Endodermal cell (in vitro differentiated cells): ENCODE measurements around the gene TBC1D8. TPM values are rescaled to one million over a fixed set of nuclear protein-coding genes. Genes with fewer than 3 reads are reported as not detected.

Experiments
- DNase-seq: peaks from one replicate; pipeline ENCODE4 v3.0.0-alpha.2; 2017
- H3K27ac ChIP-seq: 2 replicates; pipeline ENCODE4 v1.5.1; 2013; ENCODE audit warnings: mild to moderate bottlenecking, low read depth, low read length, moderate library complexity
- H3K27me3 ChIP-seq: 2 replicates; pipeline ENCODE4 v1.6.1; 2013; ENCODE audit warnings: mild to moderate bottlenecking, low read length, moderate library complexity; ENCODE audit not compliant: insufficient read depth, control insufficient read depth, poor library complexity, severe bottlenecking
- H3K36me3 ChIP-seq: 2 replicates; pipeline ENCODE4 v1.7.0; 2013; ENCODE audit warnings: mild to moderate bottlenecking, low read length, moderate library complexity; ENCODE audit not compliant: control insufficient read depth, insufficient read depth
- H3K4me1 ChIP-seq: one replicate; pipeline ENCODE4 v1.7.0; 2013; ENCODE audit warnings: low read length; ENCODE audit not compliant: control insufficient read depth, insufficient read depth
- H3K4me3 ChIP-seq: 2 replicates; pipeline ENCODE4 v1.5.1; 2013; ENCODE audit warnings: mild to moderate bottlenecking, low read length, moderate library complexity
- H3K9ac ChIP-seq: 2 replicates; pipeline ENCODE4 v1.6.1; 2013; ENCODE audit warnings: mild to moderate bottlenecking, low read length, moderate library complexity; ENCODE audit not compliant: poor library complexity, severe bottlenecking; ENCODE audit errors: extremely low read depth
- H3K9me3 ChIP-seq: 2 replicates; pipeline ENCODE4 v1.6.1; 2013; ENCODE audit warnings: mild to moderate bottlenecking, low read length, moderate library complexity; ENCODE audit not compliant: control insufficient read depth
- H3K27ac Mint-ChIP-seq: 2 replicates; pipeline ENCODE4 v1.8.0; 2020; ENCODE audit warnings: mixed read lengths
- H3K27me3 Mint-ChIP-seq: 2 replicates; pipeline ENCODE4 v1.8.0; 2021; ENCODE audit warnings: mild to moderate bottlenecking, mixed read lengths; ENCODE audit not compliant: insufficient read depth
- H3K36me3 Mint-ChIP-seq: 2 replicates; pipeline ENCODE4 v1.8.0; 2020; ENCODE audit warnings: low read depth, mixed read lengths
- H3K4me1 Mint-ChIP-seq: 2 replicates; pipeline ENCODE4 v1.8.0; 2020; ENCODE audit warnings: mixed read lengths
- H3K4me3 Mint-ChIP-seq: 2 replicates; pipeline ENCODE4 v1.8.0; 2020; ENCODE audit warnings: mild to moderate bottlenecking, moderate library complexity, mixed read lengths
- H3K9me3 Mint-ChIP-seq: 2 replicates; pipeline ENCODE4 v1.8.0; 2020; ENCODE audit warnings: mild to moderate bottlenecking, mixed read lengths
- CTCF ChIP-seq: fragments of 200-600 bp; sonication (generic); conservative IDR thresholded peaks from 2 replicates; pipeline ENCODE4 v1.5.0; 2021; ENCODE audit warnings: antibody characterized with exemption, mild to moderate bottlenecking
- WGBS, 2 experiments: methylation state at CpG; one replicate each; pipeline versions ENCODE4 v1.1.5 to v1.1.7; 2013; ENCODE audit warnings: missing lambda C conversion rate in 2 of 2, mixed read lengths in 1 of 2; ENCODE audit not compliant: insufficient coverage in 1 of 2, insufficient read length in 1 of 2; 5-methylcytosine and 5-hydroxymethylcytosine counted together
- total RNA-seq, 2 donors: library from RNA; stranded (reverse); fragmentation: NEBNext Ultra II Directional in 1 of 2; extraction: Animal tissue kit (Norgen Biotek cat#: 25700) in 1 of 2; gene quantifications; 2 replicates in 1 of 2; 3 replicates in 1 of 2; pipeline ENCODE4 v1.2.1, GENCODE V29; 2021

Gene TBC1D8
- total RNA-seq, 2 donors from 2014 or later, result 14.4 to 14.5 TPM

GRCh38 chr2:100971221-100971620 lies 180.0 kb downstream of the TBC1D8 start:
- Histone ChIP-seq H3K9me3 (no peaks in the 10 kb centered on the region), H3K4me1 (no peaks in the 10 kb centered on the region), H3K27ac (no peak overlapping the region), H3K27me3 (no peaks in the 10 kb centered on the region), H3K9ac (no peak overlapping the region), H3K36me3 (no peaks in the 10 kb centered on the region), H3K4me3 (no peak overlapping the region)
- no peaks in the 10 kb centered on the region for H3K36me3 Mint-ChIP-seq
- H3K4me3 Mint-ChIP-seq, result no peak overlapping the region
- no peak overlapping the region for H3K27ac Mint-ChIP-seq
- TF ChIP-seq CTCF, result no peak
- no peaks in the 10 kb centered on the region for H3K9me3 Mint-ChIP-seq
- no peaks in the 10 kb centered on the region for H3K4me1 Mint-ChIP-seq
- DNase-seq, result no peak
- WGBS, 2 experiments, result 95 to 97% methylated on average over 3 to 9 of the region's 9 CpGs
- no peaks in the 10 kb centered on the region for H3K27me3 Mint-ChIP-seq

GRCh38 chr2:100969998-100970397 lies 181.2 kb downstream of the TBC1D8 start:
- no peaks in the 10 kb centered on the region for H3K4me1 ChIP-seq
- Mint-ChIP-seq H3K4me3 (no peak overlapping the region), H3K27me3 (no peaks in the 10 kb centered on the region), H3K27ac (no peak overlapping the region), H3K9me3 (no peaks in the 10 kb centered on the region), H3K36me3 (no peaks in the 10 kb centered on the region), H3K4me1 (no peaks in the 10 kb centered on the region)
- no peak for TF ChIP-seq CTCF
- no peak overlapping the region for H3K4me3 ChIP-seq
- no peak overlapping the region for H3K9ac ChIP-seq
- no peak overlapping the region for H3K27ac ChIP-seq
- WGBS, 2 experiments, result 80 to 91% methylated on average over 2 to 7 of the region's 7 CpGs
- DNase-seq, result no peak
- H3K9me3 ChIP-seq, result no peaks in the 10 kb centered on the region
- H3K36me3 ChIP-seq, result no peaks in the 10 kb centered on the region
- H3K27me3 ChIP-seq, result no peaks in the 10 kb centered on the region

DNA sequence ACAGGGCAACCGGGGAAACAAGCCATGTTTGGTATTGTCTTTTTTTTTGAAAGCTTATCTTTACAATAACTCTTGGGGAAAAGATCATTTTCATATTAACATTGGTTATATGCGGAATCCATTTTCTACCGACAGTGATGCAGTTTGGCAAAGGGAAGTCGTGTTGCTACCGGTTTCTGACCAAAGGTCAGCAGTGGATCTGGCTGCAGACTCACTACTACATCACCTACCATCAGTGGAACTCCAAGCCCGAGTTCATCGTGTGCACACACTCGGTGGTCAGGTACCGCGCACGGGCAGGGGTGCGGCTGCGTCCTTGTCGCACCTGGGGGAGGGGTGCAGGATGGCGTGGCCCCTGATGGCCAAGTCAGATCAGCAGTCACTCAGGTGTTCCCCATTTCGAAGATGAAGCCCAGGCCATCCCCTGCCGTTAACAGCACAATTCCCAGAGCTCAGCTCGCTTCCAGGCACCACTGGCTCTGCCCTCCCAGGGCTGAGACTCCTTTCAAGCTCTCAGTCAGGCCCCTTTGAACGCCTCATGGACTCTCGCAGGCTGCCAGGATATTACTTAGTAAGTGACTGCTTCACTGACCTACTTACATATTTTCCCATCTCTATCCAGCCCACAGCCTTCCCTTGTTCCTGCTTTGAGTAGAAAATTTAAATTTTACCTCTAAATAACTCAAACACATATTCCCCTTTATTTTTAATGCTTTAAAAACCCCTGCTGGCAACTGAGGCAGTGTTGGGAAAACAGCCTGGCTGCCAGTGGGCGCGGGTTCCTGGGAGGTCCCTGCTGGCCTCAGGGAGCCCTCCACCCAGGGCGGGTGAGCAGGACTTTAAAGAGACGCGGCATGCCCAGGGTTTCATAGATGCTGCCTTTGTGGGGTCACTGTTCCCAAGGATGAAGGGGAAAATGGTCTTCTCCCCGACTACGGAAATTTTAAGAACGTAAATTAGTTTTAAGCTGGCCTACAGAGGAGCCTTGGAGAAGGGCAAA lies 182.7 kb downstream of the TBC1D8 start:
- no peak for TF ChIP-seq CTCF
- Mint-ChIP-seq H3K36me3 (no peaks in the 10 kb centered on the region), H3K9me3 (no peaks in the 10 kb centered on the region), H3K4me3 (no peak overlapping the region), H3K27me3 (no peaks in the 10 kb centered on the region), H3K4me1 (no peaks in the 10 kb centered on the region), H3K27ac (no peak overlapping the region)
- no peaks in the 10 kb centered on the region for H3K27me3 ChIP-seq
- H3K9ac ChIP-seq, result no peak overlapping the region
- H3K36me3 ChIP-seq, result no peaks in the 10 kb centered on the region
- no peaks in the 10 kb centered on the region for H3K9me3 ChIP-seq
- no peak overlapping the region for H3K4me3 ChIP-seq
- DNase-seq, result no peak
- no peak overlapping the region for H3K27ac ChIP-seq
- H3K4me1 ChIP-seq, result no peaks in the 10 kb centered on the region
- 91 to 93% methylated on average over 19 to 28 of the region's 28 CpGs for WGBS, 2 experiments
